Suprapubic skin (tissue), 3 donors: ENCODE results near the gene ISYNA1.

ENCODE experiments used
- POLR2A ChIP-seq, 2 donors: fragments of 450-650 bp; IDR thresholded peaks; one replicate each; pipeline ENCODE4 v1.6.1; 2017; ENCODE audit warnings: antibody characterized with exemption in 2 of 2, mild to moderate bottlenecking in 2 of 2, moderate library complexity in 2 of 2
- TF ChIP-seq, protein P1 (sequence below), 2 donors: fragments of 200-600 bp in 1 of 2; fragments of 450-650 bp in 1 of 2; sonication (generic) in 1 of 2; IDR thresholded peaks; one replicate each; pipeline ENCODE4 v1.5.1; 2016 to 2019; ENCODE audit warnings: antibody characterized with exemption in 2 of 2, mild to moderate bottlenecking in 1 of 2, moderate library complexity in 1 of 2

GRCh38 chr19:18396471-18397241, 41.3 kb downstream of the ISYNA1 start:
- TF ChIP-seq, protein P1, sequence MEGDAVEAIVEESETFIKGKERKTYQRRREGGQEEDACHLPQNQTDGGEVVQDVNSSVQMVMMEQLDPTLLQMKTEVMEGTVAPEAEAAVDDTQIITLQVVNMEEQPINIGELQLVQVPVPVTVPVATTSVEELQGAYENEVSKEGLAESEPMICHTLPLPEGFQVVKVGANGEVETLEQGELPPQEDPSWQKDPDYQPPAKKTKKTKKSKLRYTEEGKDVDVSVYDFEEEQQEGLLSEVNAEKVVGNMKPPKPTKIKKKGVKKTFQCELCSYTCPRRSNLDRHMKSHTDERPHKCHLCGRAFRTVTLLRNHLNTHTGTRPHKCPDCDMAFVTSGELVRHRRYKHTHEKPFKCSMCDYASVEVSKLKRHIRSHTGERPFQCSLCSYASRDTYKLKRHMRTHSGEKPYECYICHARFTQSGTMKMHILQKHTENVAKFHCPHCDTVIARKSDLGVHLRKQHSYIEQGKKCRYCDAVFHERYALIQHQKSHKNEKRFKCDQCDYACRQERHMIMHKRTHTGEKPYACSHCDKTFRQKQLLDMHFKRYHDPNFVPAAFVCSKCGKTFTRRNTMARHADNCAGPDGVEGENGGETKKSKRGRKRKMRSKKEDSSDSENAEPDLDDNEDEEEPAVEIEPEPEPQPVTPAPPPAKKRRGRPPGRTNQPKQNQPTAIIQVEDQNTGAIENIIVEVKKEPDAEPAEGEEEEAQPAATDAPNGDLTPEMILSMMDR (IDR thresholded peaks at IDR 0.05): no peak
- no peak for TF ChIP-seq POLR2A (IDR thresholded peaks at IDR 0.05)
